HG03045 (cell line): ENCODE data around the gene PKIG.
"Not testable (repeated sequence)": the region's sequence is repeated elsewhere in the genome, so short reads cannot be mapped to it uniquely, and the experiment has no call there.

Experiments used
- ATAC-seq: cut with Tn5 transposase; IDR thresholded peaks from one replicate; pipeline ENCODE4 v1.9.1; 2021; ENCODE audit warnings: mild to moderate bottlenecking, moderate library complexity; ENCODE audit not compliant: unreplicated experiment

PKIG gene

DNA sequence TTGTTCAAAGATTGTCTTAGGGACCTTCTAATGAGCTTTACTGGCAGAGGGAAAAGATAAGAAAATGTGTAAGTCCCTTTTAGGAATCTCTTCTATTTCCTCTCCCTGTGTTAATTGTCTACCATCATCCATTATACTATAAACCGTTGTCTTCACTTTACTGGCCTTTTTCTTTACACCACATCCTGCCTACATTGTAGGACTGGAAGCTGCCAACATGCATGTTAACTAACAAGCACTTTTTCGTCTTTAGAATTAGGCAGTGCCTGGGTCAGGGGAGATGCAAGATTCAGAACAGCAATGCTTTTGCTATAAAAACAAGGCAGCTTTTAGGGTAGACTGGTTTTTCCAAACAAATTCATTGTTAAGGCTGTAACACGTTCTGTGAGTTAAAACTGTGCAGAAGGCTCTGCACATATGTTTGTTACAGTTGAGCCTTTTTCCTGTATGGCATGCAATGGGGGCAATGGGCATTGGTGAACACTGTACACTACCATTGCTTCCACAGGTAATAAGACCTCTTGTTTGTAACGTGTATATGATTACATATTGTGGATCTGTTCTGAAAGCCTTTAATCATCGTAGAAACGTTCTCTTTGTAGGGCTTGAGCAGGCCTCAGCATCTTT lies 10.9 kb upstream of the PKIG start:
- no peak for ATAC-seq

GRCh38 chr20:44572551-44573500 lies 9.6 kb upstream of the PKIG start:
- no peak for ATAC-seq

DNA sequence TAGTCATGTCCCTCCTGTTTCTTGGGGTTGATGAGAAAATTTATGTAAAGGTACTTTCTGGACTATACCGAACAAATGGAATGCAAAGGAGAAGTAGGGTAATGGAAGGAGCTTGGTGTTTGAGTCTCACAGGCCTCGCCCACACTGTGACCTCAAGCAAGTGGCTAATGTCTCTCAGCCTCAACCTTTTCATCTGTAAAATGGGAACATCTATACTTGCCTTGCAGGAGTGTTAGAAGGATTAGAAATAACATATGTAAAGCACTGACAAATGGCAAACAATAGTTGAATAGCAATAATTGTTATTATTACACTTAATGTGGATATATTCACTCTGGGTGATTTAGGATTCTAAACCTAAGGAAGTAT lies 8.9 kb upstream of the PKIG start:
- ATAC-seq = no peak

GRCh38 chr20:44574372-44574771 lies 8.0 kb upstream of the PKIG start:
- ATAC-seq = no peak

DNA sequence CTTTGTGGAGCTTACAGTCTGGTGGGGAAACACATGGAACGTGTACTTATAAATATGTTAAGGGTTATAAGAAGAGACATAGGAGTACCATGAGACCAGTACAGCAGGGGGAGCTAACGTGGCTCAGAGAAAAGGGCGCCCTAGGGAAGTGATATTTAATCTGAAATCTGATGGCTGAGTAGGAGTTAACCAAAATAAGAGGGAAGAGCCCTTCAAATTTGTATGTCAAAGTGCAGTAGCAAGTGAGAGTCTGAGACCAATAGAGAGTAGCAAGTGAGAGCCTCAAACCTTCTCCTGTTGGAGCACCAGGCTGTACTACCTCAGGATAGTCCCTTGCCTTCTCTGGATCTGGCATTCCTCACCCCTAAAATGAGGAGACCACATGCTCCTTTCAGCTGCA lies 6.1 kb upstream of the PKIG start:
- ATAC-seq = no peak

- no peak for ATAC-seq
Observed at GRCh38 chr20:44579313-44580081, 2.9 kb upstream of the PKIG start.

DNA sequence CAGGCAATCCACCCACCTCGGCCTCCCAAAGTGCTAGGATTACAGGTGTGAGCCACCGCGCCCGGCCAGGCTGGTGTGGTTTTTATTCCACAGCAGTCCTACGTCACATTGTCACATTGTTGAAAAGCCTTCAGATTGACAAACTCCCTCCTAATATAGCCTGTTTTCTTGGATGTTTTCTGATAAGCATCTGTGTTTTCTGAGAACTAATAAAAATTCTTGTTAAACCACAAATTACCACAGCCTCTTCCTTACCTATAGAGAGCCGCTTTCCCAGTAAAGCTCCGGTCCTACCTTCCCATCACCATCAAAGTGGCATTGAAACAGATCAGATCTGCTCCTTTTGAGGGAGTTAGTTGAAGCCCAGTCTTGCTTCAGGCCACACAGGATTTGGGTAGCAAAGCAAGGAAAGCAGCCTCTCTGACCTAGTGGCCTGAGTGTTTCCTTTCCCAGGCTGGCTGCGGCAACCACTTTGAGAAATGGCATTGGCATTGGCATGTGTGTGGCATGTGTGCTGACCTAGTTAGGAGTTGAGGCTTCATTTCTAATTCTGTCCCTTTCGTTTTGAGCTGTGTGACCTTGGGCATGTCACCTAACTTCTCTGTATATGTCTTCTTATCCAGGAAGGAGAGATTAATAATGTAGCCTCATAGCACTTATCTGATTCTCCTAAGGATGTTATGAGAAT lies 1.7 kb upstream of the PKIG start:
- no peak for ATAC-seq

DNA sequence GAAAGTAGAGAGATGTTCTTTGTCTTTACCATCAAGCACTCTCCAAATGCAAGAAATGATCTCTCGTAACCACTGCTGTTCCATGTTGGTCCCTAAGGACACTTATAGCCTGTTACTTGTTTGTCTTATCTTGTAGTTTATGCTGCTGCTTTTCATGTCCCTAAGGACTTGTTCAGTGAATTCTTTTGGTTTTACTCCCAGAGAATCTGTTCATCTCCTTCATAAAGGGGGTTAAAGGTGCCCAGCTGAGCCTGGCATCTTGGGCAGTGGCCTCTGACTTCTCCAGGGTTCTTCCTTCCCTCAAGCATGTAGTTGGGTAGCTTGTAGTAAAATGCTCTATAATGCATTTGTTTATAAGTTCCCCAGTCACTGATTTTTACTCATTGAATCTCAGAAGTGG lies 864 bp upstream of the PKIG start:
- no peak for ATAC-seq

GRCh38 chr20:44583157-44583556 lies 778 bp downstream of the PKIG start:
- no peak for ATAC-seq

- ATAC-seq = no peak
Observed at GRCh38 chr20:44584162-44584561, 1.8 kb downstream of the PKIG start.

- ATAC-seq = no peak
Observed at GRCh38 chr20:44585057-44585963, 2.9 kb downstream of the PKIG start.

DNA sequence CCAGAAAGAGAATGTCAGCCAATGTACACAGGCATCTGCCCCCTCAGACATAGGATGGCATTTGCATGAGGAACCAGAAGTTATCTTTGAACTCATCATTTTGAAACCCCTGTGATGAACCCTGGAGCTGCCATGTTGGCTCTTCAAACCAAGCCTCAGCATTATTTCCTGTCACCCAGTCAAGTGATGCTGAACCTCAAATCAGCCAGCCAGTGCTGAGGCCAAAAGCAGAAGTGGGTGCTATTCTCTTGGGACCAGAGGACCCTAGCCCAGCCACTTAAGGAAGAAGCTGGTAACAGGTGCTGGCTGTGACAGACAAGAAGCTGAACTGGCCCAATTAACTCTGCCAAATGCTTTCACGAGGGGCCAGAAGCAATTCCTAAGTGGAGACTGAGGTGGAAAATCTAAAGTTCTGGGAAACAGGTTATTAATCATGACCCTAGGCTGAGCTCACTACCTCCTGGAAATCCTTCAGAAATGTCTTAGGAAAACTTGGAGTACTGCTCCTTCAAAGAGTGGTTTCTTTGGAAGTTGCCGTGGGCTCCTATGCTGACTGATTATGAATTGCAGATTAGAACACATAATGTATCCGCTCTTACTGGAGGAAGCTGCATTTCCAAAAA lies 4.0 kb downstream of the PKIG start:
- ATAC-seq = no peak

DNA sequence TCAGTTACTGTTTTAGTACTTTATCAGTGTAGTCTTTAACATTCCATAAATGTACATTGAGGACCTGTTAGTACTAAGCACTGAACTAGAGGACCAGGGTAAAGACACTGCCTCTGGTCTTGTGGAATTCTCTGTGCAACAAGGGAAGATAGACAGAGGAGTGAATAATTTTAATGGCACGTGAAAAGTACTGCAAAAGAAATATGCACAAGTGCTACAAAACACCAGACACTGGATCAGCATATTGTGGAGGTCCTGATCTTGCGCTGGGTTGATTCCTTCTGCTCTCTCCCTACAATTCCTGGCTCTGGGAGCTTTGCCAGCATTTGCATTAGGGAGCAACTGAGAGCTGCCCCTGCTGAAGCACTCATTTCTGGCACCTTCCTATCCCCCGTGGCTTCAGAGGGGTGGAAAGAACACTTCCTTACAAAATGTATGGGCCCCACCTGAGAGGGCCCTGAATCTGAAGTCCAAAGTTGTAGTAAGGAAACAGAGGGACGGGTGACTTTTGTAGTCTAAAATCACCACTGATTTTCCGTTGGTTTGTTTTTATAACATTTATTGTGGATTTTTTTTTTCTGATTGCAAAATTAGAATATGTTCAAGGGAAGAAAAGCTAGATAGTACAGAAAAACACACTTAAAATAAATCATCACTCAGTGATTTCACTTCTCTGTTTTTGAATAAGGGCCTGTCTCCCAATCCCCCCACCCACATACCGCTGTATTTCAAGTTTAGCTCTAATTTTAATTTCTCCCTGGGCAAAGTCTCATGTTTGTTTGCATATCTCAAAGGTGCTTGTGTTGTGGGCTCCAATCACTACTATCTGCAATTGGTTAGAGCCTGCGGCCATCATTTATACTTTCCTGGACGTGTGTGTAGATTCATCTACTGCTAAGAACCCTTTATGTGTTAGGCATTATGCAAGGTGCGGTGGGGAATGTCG lies 4.9 kb downstream of the PKIG start:
- no peak for ATAC-seq

- ATAC-seq = not testable (repeated sequence)
Observed at GRCh38 chr20:44588321-44588720, 5.9 kb downstream of the PKIG start.

DNA sequence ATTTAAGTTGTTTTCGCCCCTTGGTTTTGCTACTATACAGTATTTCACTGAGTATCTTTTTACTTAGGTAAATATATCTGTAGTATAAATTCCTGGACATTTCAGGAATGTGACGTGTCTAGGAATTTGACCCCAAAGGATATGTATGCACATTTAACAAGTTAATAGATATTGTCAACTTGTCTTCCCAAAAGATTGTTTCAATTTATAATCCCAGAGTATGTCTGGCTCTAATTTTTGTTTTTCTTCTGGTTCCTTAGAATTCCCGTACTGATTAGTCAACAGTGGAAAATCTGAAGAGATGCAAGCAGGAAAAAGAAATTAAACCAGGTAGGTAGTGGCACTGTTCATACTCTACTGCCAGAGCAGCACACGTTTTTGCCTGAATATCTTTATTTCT lies 7.2 kb downstream of the PKIG start:
- no peak for ATAC-seq

- ATAC-seq = no peak
Observed at GRCh38 chr20:44590980-44591778, 8.8 kb downstream of the PKIG start.

DNA sequence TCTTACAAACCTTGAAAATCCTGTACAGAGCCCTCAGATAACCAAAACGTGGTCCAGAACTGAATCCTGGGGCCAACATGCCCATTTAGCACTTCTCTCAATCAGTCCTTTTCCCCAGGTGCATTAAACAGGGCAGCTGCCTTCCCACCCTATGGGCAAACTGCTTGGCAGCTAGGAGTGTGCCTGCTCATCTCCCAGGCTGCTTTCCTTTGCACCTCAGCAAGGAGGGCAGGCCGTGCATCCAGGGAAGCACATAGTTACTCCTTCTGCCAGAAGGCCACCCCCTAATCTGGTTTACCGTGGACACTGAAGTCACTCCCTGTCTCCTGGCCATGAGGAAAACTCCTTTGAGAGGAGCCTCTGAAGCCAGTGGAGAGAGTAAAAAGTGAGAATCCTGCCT lies 10.0 kb downstream of the PKIG start:
- no peak for ATAC-seq

DNA sequence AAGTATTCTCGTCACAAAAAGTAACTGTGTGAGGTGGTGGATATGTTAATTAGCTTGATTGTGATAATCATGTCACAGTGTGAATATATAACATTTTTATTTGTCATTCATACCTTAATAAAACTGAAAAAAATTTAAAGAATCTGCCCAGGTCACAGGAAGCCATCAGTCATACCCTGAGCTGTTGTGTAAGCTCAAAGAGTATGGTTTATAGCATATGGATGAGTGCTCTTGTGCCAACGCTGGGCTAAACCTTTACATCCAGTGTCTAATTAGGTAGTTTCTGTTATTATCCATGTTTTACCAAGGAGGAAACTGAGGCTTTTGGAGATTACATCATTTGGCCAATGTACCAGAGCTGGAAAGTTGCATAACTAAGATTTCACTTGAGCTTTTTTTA lies 11.4 kb downstream of the PKIG start:
- ATAC-seq = no peak
